Measurements from ENCODE around the gene GMDS.

GMDS gene

GRCh38 chr6:1825926-1826325 lies 419.5 kb downstream of the GMDS start:
- TF ChIP-seq CTCF (conservative IDR thresholded peaks at IDR 0.05; ENCODE audit: low read length) = no peak
- no peak for TF ChIP-seq EZH2phosphoT487 (IDR thresholded peaks at IDR 0.05; ENCODE audit: borderline replicate concordance)
- Histone ChIP-seq H3K9ac (ENCODE audit: low read depth, low read length, poor library complexity, severe bottlenecking) (no peak overlapping the region), H3K27me3 (ENCODE audit: insufficient read depth, low read length, poor library complexity, severe bottlenecking) (no peaks in the 10 kb centered on the region), H4K20me1 (ENCODE audit: insufficient read depth, low read length, poor library complexity, severe bottlenecking) (no peaks in the 10 kb centered on the region), H3K4me2 (ENCODE audit: low read depth, low read length, poor library complexity, severe bottlenecking) (no peak overlapping the region), H3K9me2 (replicated peaks; ENCODE audit: low read depth, low read length) (no peaks in the 10 kb centered on the region), H3F3A (ENCODE audit: low read depth) (no peaks in the 10 kb centered on the region), H3K79me2 (ENCODE audit: insufficient read depth, low read length) (no peaks in the 10 kb centered on the region), H2AFZ (ENCODE audit: low read length) (no peak overlapping the region), H3K4me3 (ENCODE audit: low read length, poor library complexity, severe bottlenecking) (no peak overlapping the region), H3K36me3 (ENCODE audit: insufficient read depth, low read length) (peaks cover 4% of the 10 kb centered on the region; the same call in 1 of the 2 replicates), H3K9me3 (ENCODE audit: insufficient read depth, low read depth, low read length) (peaks cover 16% of the 10 kb centered on the region; the same call in 1 of the 2 replicates), H3K4me1 (ENCODE audit: insufficient read depth, low read length, poor library complexity, severe bottlenecking) (peaks cover 14% of the 10 kb centered on the region)

DNA sequence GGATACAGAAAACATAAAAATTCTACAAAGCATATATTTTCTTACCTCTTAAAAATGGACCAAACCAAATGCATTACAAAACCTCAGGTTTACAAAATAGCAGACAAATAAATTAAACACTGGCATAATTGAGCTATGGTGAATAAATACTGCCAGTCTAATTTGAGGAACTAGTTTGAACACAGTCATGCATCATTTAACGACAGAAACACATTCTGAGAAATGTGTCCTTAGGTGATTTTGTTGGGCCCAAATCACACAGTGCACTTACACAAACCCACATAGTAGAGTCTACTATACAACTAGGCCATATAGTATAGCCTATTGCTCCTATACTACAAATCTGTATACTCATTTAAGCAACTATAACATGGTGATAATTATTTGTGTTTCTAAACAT lies 420.1 kb downstream of the GMDS start:
- no peak overlapping the region for H2AFZ ChIP-seq (ENCODE audit: low read length)
- H3K27me3 ChIP-seq (ENCODE audit: insufficient read depth, low read length, poor library complexity, severe bottlenecking) = no peaks in the 10 kb centered on the region
- no peaks in the 10 kb centered on the region for H4K20me1 ChIP-seq (ENCODE audit: insufficient read depth, low read length, poor library complexity, severe bottlenecking)
- peaks cover 16% of the 10 kb centered on the region; the same call in 1 of the 2 replicates for H3K9me3 ChIP-seq (ENCODE audit: insufficient read depth, low read depth, low read length)
- H3K9ac ChIP-seq (ENCODE audit: low read depth, low read length, poor library complexity, severe bottlenecking) = no peak overlapping the region
- peaks cover 14% of the 10 kb centered on the region for H3K4me1 ChIP-seq (ENCODE audit: insufficient read depth, low read length, poor library complexity, severe bottlenecking)
- TF ChIP-seq EZH2phosphoT487 (IDR thresholded peaks at IDR 0.05; ENCODE audit: borderline replicate concordance) (no peak), CTCF (conservative IDR thresholded peaks at IDR 0.05; ENCODE audit: low read length) (no peak)
- H3K36me3 ChIP-seq (ENCODE audit: insufficient read depth, low read length) = peaks cover 4% of the 10 kb centered on the region; the same call in 1 of the 2 replicates
- H3K4me2 ChIP-seq (ENCODE audit: low read depth, low read length, poor library complexity, severe bottlenecking) = no peak overlapping the region
- H3K79me2 ChIP-seq (ENCODE audit: insufficient read depth, low read length) = no peaks in the 10 kb centered on the region
- H3F3A ChIP-seq (ENCODE audit: low read depth) = no peaks in the 10 kb centered on the region
- no peak overlapping the region for H3K4me3 ChIP-seq (ENCODE audit: low read length, poor library complexity, severe bottlenecking)
- no peaks in the 10 kb centered on the region for H3K9me2 ChIP-seq (replicated peaks; ENCODE audit: low read depth, low read length)

DNA sequence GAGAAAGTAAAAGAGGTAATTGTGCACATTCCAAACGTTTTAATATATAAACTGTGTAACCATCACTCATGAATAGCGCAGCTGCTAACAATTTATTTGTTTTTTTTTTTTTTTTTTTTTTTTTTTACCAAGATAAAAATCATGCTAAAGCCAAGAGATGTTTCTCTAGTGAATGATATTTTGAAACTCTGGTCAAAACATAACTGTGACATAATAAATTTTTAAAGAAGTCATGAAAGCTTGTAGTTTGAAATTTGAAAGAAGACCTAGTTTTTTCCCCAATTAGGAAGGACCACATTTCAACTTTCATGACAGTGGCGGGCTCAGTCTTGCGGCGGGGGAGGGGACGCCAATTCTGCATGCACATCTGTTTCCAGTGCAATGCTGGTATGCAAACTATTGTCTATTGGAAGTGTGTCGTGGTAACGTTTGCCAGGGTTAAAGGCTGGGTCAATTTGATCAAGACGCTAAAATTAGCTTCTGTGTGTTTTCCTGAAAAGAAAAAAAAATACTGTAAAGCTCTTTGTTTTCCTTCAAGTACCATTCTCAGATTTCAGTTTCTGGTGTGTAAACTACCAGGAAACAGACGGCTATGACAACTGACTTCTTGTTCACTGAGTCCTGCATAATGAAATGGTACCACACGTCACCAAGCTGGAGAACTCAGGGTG lies 423.8 kb downstream of the GMDS start:
- no peak overlapping the region for H3K4me2 ChIP-seq (ENCODE audit: low read depth, low read length, poor library complexity, severe bottlenecking)
- no peaks in the 10 kb centered on the region for H3K36me3 ChIP-seq (ENCODE audit: insufficient read depth, low read length)
- no peaks in the 10 kb centered on the region for H3K79me2 ChIP-seq (ENCODE audit: insufficient read depth, low read length)
- no peaks in the 10 kb centered on the region for H4K20me1 ChIP-seq (ENCODE audit: insufficient read depth, low read length, poor library complexity, severe bottlenecking)
- H3K9ac ChIP-seq (ENCODE audit: low read depth, low read length, poor library complexity, severe bottlenecking) = no peak overlapping the region
- no peaks in the 10 kb centered on the region for H3F3A ChIP-seq (ENCODE audit: low read depth)
- H3K4me1 ChIP-seq (ENCODE audit: insufficient read depth, low read length, poor library complexity, severe bottlenecking) = peaks cover 27% of the 10 kb centered on the region
- no peaks in the 10 kb centered on the region for H3K9me2 ChIP-seq (replicated peaks; ENCODE audit: low read depth, low read length)
- no peak for TF ChIP-seq CTCF (conservative IDR thresholded peaks at IDR 0.05; ENCODE audit: low read length)
- no peak for TF ChIP-seq EZH2phosphoT487 (IDR thresholded peaks at IDR 0.05; ENCODE audit: borderline replicate concordance)
- H2AFZ ChIP-seq (ENCODE audit: low read length) = no peak overlapping the region
- no peaks in the 10 kb centered on the region for H3K9me3 ChIP-seq (ENCODE audit: insufficient read depth, low read depth, low read length)
- H3K27me3 ChIP-seq (ENCODE audit: insufficient read depth, low read length, poor library complexity, severe bottlenecking) = no peaks in the 10 kb centered on the region
- no peak overlapping the region for H3K4me3 ChIP-seq (ENCODE audit: low read length, poor library complexity, severe bottlenecking)

All from Loucy (cell line).